Immature natural killer cell (primary cell): ENCODE results near the gene ACTN3. TPM values are rescaled to one million over a fixed set of nuclear protein-coding genes. Genes with fewer than 3 reads are reported as not detected.
"Not testable (repeated sequence)": the region's sequence is repeated elsewhere in the genome, so short reads cannot be mapped to it uniquely, and the experiment has no call there.

Experiments
- DNase-seq, 3 donors: peaks; one replicate each; pipeline ENCODE4 v3.0.0; 2022; ENCODE audit warnings: mixed read lengths in 1 of 3
- H3K27ac Mint-ChIP-seq, 6 donors: one replicate each; pipeline ENCODE4 v1.8.0; 2020; ENCODE audit warnings: mixed read lengths in 6 of 6, mild to moderate bottlenecking in 5 of 6, inconsistent platforms in 4 of 6, moderate library complexity in 3 of 6
- H3K27me3 Mint-ChIP-seq, 3 donors: one replicate each; pipeline ENCODE4 v1.8.0; 2020 to 2021; ENCODE audit warnings: low read depth in 3 of 3, mild to moderate bottlenecking in 3 of 3, mixed read lengths in 3 of 3, moderate library complexity in 3 of 3, inconsistent platforms in 1 of 3
- H3K36me3 Mint-ChIP-seq, 3 donors: one replicate each; pipeline ENCODE4 v1.8.0; 2020; ENCODE audit warnings: mixed read lengths in 3 of 3, inconsistent platforms in 2 of 3, mild to moderate bottlenecking in 2 of 3
- H3K4me1 Mint-ChIP-seq, 2 donors: one replicate each; pipeline ENCODE4 v1.8.0; 2020; ENCODE audit warnings: inconsistent platforms in 2 of 2, mild to moderate bottlenecking in 2 of 2, mixed read lengths in 2 of 2, moderate library complexity in 1 of 2
- H3K4me3 Mint-ChIP-seq, 5 donors: one replicate each; pipeline ENCODE4 v1.8.0; 2020; ENCODE audit warnings: mild to moderate bottlenecking in 5 of 5, mixed read lengths in 5 of 5, inconsistent platforms in 3 of 5, moderate library complexity in 3 of 5
- H3K9me3 Mint-ChIP-seq, 6 donors: one replicate each; pipeline ENCODE4 v1.8.0; 2020; ENCODE audit warnings: mild to moderate bottlenecking in 6 of 6, mixed read lengths in 6 of 6, inconsistent platforms in 4 of 6, moderate library complexity in 3 of 6
- polyA plus RNA-seq, 3 donors: library from polyadenylated mRNA; unstranded; fragments of 300-500 nt; fragmentation: Illumina TruSeq; gene quantifications; one replicate each; pipeline ENCODE4 v1.2.3, GENCODE V29; 2021

ACTN3 gene
- polyA plus RNA-seq, 3 donors from 2014 or later: 0.07 TPM; not detected in 2

- no peaks in the 10 kb centered on the region for H3K36me3 Mint-ChIP-seq
- no peak for DNase-seq
- H3K27me3 Mint-ChIP-seq: peaks cover 0 to 7% (median 5%) of the 10 kb centered on the region in 3 donors
- H3K4me1 Mint-ChIP-seq: peaks cover 4 to 6% of the 10 kb centered on the region in 2 donors
- no peak overlapping the region for H3K4me3 Mint-ChIP-seq
- peak overlapping the region in 1 of 6 donors; percentile 9 for H3K27ac Mint-ChIP-seq
- H3K9me3 Mint-ChIP-seq: peaks cover 0 to 5% (median 0%) of the 10 kb centered on the region in 6 donors
Observed at GRCh38 chr11:66581261-66581660, 34.6 kb downstream of the ACTN3 start.

- H3K9me3 Mint-ChIP-seq, H3K27me3 Mint-ChIP-seq, H3K4me3 Mint-ChIP-seq, H3K4me1 Mint-ChIP-seq, DNase-seq, H3K27ac Mint-ChIP-seq, H3K36me3 Mint-ChIP-seq: not testable (repeated sequence)
Observed at GRCh38 chr11:66582565-66583147, 36.0 kb downstream of the ACTN3 start.

GRCh38 chr11:66585447-66585846 lies 38.7 kb downstream of the ACTN3 start:
- not testable (repeated sequence) for H3K4me3 Mint-ChIP-seq, DNase-seq, H3K9me3 Mint-ChIP-seq, H3K27me3 Mint-ChIP-seq, H3K4me1 Mint-ChIP-seq, H3K36me3 Mint-ChIP-seq, H3K27ac Mint-ChIP-seq

- H3K4me1 Mint-ChIP-seq: no peaks in the 10 kb centered on the region
- no peak for DNase-seq
- H3K27me3 Mint-ChIP-seq: peaks cover 0 to 3% (median 2%) of the 10 kb centered on the region in 3 donors
- H3K9me3 Mint-ChIP-seq: peaks cover 0 to 5% (median 0%) of the 10 kb centered on the region in 6 donors
- no peak overlapping the region for H3K27ac Mint-ChIP-seq
- H3K36me3 Mint-ChIP-seq: no peaks in the 10 kb centered on the region
- no peak overlapping the region for H3K4me3 Mint-ChIP-seq
Observed at GRCh38 chr11:66586136-66586535, 39.4 kb downstream of the ACTN3 start.

- not testable (repeated sequence) for H3K27ac Mint-ChIP-seq, DNase-seq, H3K9me3 Mint-ChIP-seq, H3K36me3 Mint-ChIP-seq, H3K4me3 Mint-ChIP-seq
- Mint-ChIP-seq H3K4me1 (peaks cover 19 to 20% of the 10 kb centered on the region in 2 donors), H3K27me3 (peaks cover 5 to 12% (median 9%) of the 10 kb centered on the region in 3 donors)
Observed at GRCh38 chr11:66589315-66589714, 42.6 kb downstream of the ACTN3 start.

GRCh38 chr11:66589996-66590675 lies 43.4 kb downstream of the ACTN3 start:
- H3K27me3 Mint-ChIP-seq: peaks cover 5 to 11% (median 9%) of the 10 kb centered on the region in 3 donors
- peaks cover 20 to 27% of the 10 kb centered on the region in 2 donors for H3K4me1 Mint-ChIP-seq
- H3K36me3 Mint-ChIP-seq: no peaks in the 10 kb centered on the region
- no peak for DNase-seq
- H3K27ac Mint-ChIP-seq: peak overlapping the region in 2 of 6 donors; percentile 5 to 45
- H3K9me3 Mint-ChIP-seq: no peaks in the 10 kb centered on the region
- H3K4me3 Mint-ChIP-seq: no peak overlapping the region

GRCh38 chr11:66591175-66591574 lies 44.5 kb downstream of the ACTN3 start:
- peak overlapping the region in 2 of 5 donors; percentile 38 to 41 for H3K4me3 Mint-ChIP-seq
- peaks cover 20 to 34% of the 10 kb centered on the region in 2 donors for H3K4me1 Mint-ChIP-seq
- no peaks in the 10 kb centered on the region for H3K36me3 Mint-ChIP-seq
- no peaks in the 10 kb centered on the region for H3K9me3 Mint-ChIP-seq
- peak overlapping the region in 1 of 6 donors; percentile 34 for H3K27ac Mint-ChIP-seq
- peaks cover 5 to 10% (median 9%) of the 10 kb centered on the region in 3 donors for H3K27me3 Mint-ChIP-seq
- no peak for DNase-seq

GRCh38 chr11:66592457-66593302 lies 46.0 kb downstream of the ACTN3 start, which contains the start of the genes CCDC87 and CCS:
Gene CCDC87, minus strand, starts transcription at chr11:66593063. Its CDS starts 48 bp downstream, at chr11:66593015.
Gene CCS, plus strand, starts transcription at chr11:66593185. Its CDS starts 77 bp downstream, at chr11:66593262.
- H3K27ac Mint-ChIP-seq: peak within 1 kb of the TSS; percentile 95 to 100 (median 99)
- H3K36me3 Mint-ChIP-seq: no peaks in the 10 kb centered on the region
- peak; percentile 96 to 98 (median 98) for DNase-seq
- H3K4me3 Mint-ChIP-seq: peak within 1 kb of the TSS; percentile 97 to 100 (median 99)
- H3K27me3 Mint-ChIP-seq: peaks cover 5 to 10% (median 9%) of the 10 kb centered on the region in 3 donors
- peaks cover 20 to 34% of the 10 kb centered on the region in 2 donors for H3K4me1 Mint-ChIP-seq
- H3K9me3 Mint-ChIP-seq: no peaks in the 10 kb centered on the region

- Mint-ChIP-seq H3K9me3 (no peaks in the 10 kb centered on the region), H3K27me3 (peaks cover 5 to 10% (median 9%) of the 10 kb centered on the region in 3 donors), H3K4me1 (peaks cover 20 to 34% of the 10 kb centered on the region in 2 donors), H3K4me3 (peak overlapping the region; percentile 97 to 100 (median 99)), H3K27ac (peak overlapping the region; percentile 95 to 100 (median 99)), H3K36me3 (no peaks in the 10 kb centered on the region)
- no peak for DNase-seq
Observed at GRCh38 chr11:66593303-66593635, 46.6 kb downstream of the ACTN3 start.

- Mint-ChIP-seq H3K4me3 (peak overlapping the region; percentile 97 to 100 (median 99)), H3K9me3 (no peaks in the 10 kb centered on the region), H3K27ac (peak overlapping the region; percentile 95 to 100 (median 99)), H3K27me3 (peaks cover 5 to 10% (median 9%) of the 10 kb centered on the region in 3 donors), H3K4me1 (peaks cover 20 to 34% of the 10 kb centered on the region in 2 donors), H3K36me3 (peaks cover 0 to 2% (median 0%) of the 10 kb centered on the region in 3 donors)
- DNase-seq: no peak
Observed at GRCh38 chr11:66593650-66594049, 46.9 kb downstream of the ACTN3 start.

- peak in 2 of 3 donors; percentile 8 to 13 for DNase-seq
- H3K9me3 Mint-ChIP-seq: no peaks in the 10 kb centered on the region
- peak overlapping the region; percentile 26 to 70 (median 62) for H3K4me3 Mint-ChIP-seq
- peaks cover 20 to 34% of the 10 kb centered on the region in 2 donors for H3K4me1 Mint-ChIP-seq
- H3K27me3 Mint-ChIP-seq: peaks cover 5 to 10% (median 9%) of the 10 kb centered on the region in 3 donors
- peak overlapping the region; percentile 56 to 92 (median 81) for H3K27ac Mint-ChIP-seq
- H3K36me3 Mint-ChIP-seq: peaks cover 0 to 6% (median 0%) of the 10 kb centered on the region in 3 donors
Observed at GRCh38 chr11:66595245-66595904, 48.7 kb downstream of the ACTN3 start.

GRCh38 chr11:66598993-66599392 lies 52.3 kb downstream of the ACTN3 start:
- DNase-seq: no peak
- Mint-ChIP-seq H3K27me3 (no peaks in the 10 kb centered on the region), H3K9me3 (no peaks in the 10 kb centered on the region), H3K36me3 (peaks cover 0 to 20% (median 0%) of the 10 kb centered on the region in 3 donors), H3K4me1 (peaks cover 1 to 14% of the 10 kb centered on the region in 2 donors), H3K27ac (no peak overlapping the region), H3K4me3 (no peak overlapping the region)

- Mint-ChIP-seq H3K27me3 (no peaks in the 10 kb centered on the region), H3K4me1 (peaks cover 0 to 6% of the 10 kb centered on the region in 2 donors), H3K27ac (no peak overlapping the region), H3K9me3 (no peaks in the 10 kb centered on the region), H3K4me3 (no peak overlapping the region), H3K36me3 (peaks cover 3 to 30% (median 9%) of the 10 kb centered on the region in 3 donors)
- no peak for DNase-seq
Observed at GRCh38 chr11:66600219-66600618, 53.5 kb downstream of the ACTN3 start.
